ACHN (cell line): Measurements from ENCODE around the gene ECHDC1.
"Not testable (repeated sequence)": the region's sequence is repeated elsewhere in the genome, so short reads cannot be mapped to it uniquely, and the experiment has no call there.

Experiments
- DNase-seq: peaks from one replicate; pipeline ENCODE4 v3.0.0-alpha.2; 2015
- in situ Hi-C: cut with HindIII; loops from 2 replicates; pipeline ENCODE4 v1.10.0; 2017; ENCODE audit warnings: low sequenced_read_pairs, low pct_ligation_motif_present, low pct_unique_long_range_greater_than_20kb

The ECHDC1 gene, protein sequence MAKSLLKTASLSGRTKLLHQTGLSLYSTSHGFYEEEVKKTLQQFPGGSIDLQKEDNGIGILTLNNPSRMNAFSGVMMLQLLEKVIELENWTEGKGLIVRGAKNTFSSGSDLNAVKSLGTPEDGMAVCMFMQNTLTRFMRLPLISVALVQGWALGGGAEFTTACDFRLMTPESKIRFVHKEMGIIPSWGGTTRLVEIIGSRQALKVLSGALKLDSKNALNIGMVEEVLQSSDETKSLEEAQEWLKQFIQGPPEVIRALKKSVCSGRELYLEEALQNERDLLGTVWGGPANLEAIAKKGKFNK

DNA sequence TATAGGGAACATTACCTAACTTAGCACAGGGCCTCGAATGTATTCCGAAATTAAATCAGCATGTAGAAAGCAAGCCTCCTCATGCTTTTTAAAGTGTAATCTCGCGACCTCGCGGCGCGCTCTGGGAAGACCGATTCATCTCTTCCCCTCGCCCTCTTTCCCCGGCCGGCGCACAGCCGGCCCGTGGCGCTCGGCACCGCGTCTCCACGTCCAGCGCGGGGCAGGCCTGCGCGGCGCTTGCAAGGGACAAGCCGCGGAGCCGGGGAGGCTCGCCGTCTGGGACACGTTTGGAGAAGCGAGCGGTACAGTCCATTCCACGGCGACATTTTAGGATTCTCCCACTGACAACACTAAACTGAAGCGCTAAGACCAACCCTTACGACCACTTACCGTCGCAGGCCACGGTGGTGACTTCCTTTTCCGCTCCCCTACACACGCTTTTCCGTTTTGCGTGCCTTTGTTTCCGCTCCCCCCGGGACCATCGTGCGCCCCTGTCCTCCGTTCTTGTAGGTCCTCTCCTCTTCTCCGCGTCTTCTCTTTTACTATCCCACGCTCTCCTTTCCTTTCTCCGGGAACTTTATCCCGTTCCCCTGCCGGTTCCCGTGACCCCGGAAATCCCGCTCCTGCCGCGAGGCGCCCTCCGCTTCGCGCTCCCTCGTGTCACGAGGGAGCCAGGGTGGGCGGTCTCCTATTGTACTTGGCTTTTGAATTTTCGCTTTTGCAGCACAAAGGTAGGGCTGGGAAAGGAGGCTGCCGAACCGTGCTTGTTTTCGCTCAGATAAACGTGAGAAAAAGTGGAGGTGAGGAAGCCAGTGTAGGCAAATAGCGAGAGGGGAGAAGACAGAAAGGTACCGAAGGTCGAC lies at the start of gene ECHDC1:
ECHDC1 (minus strand) TSS at position 664 of the 863 bp plus-strand sequence. CDS start 12,581 bp downstream, outside the sequence.
- DNase-seq = peak; percentile 79
- in situ Hi-C loops = no loop called here

DNA sequence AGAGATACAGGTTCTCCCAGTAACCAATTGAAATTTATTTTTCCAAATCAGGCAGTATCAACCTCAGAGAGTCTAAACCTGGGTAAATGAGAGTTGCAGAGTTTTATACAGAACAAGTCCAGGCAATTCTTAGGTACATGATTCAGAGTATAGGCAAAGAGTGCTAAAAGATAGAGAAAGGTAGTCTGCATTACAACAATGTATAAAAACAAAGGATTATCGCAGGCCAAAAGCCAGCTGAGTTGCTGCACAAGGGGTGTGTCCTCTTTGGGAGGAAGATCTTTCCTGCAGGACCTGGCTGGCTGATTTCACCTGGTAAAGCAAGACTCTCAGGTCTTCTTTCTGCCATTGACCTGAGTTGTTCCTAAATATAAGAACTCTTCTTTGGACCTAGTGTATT lies 48.9 kb upstream of the ECHDC1 start:
- in situ Hi-C loops = no loop called here
- DNase-seq = no peak

- DNase-seq = no peak
- in situ Hi-C loops = no loop called here
These were observed 47.9 kb upstream of the ECHDC1 start for GRCh38 chr6:127391094-127391953.

DNA sequence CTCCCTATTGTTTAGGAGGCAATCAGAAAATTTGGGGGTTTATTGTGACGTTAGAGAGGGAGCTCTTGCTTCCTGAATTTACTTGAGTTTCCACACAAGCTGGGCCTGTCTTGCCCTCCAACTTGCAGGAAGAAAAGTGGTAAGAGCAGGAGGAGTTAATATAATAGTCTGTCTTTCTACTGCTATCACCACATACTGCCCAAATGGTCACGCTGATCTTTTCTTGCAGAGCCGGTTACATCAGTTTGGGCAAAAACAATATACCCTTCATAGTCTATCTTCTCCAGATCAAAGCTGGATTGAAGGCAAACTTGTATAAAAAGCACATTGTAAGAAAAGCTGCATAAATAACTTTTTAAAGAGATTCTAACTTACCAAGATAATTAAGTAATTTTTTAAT lies 46.3 kb upstream of the ECHDC1 start:
- in situ Hi-C loops = no loop called here

DNA sequence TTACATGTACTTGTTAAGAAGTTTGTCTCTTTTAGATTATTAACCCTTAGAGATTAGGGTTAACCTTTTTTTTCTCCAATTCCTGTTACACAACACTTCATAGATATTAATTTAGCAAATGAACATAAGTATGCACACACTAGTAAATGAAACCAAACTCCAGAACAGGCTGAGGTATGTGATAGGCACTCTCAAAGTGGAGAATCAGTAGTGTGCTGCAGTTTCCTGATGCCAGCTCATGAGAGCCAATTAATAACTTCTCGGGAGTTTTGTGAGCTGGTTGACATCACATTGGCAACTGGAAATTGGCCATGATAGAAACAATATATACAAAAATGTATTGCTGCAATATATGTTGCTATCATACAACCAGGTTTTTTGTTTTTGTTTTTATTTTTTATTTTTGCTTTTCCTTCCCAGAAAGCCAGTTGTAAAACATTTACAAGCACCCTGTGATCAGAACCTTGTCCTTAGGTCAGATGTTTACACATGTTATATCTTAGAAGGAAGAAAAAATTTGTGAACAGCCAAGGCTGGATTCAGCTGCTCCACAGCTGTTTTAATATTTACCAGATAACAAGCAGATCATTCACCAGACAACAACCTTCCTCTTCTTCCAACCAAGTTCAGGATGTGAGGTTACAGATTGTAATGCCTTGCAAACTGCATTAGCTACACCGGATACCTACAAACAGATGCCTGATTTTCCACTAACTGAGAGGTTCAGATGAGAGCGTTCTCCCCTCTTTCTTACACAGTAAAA lies 42.4 kb upstream of the ECHDC1 start:
- no peak for DNase-seq
- in situ Hi-C loops = no loop called here

More for the DNA sequence above, 46.3 kb upstream of the ECHDC1 start:
- no peak for DNase-seq

- DNase-seq, in situ Hi-C loops: not testable (repeated sequence)
These were observed 41.4 kb upstream of the ECHDC1 start for GRCh38 chr6:127384848-127385247.

GRCh38 chr6:127383988-127384387 lies 40.6 kb upstream of the ECHDC1 start:
- no peak for DNase-seq
- in situ Hi-C loops = no loop called here

- in situ Hi-C loops = no loop called here
- no peak for DNase-seq
These were observed 39.0 kb upstream of the ECHDC1 start for GRCh38 chr6:127382413-127382812.

GRCh38 chr6:127381384-127381783 lies 38.0 kb upstream of the ECHDC1 start:
- in situ Hi-C loops = no loop called here
- DNase-seq = no peak

DNA sequence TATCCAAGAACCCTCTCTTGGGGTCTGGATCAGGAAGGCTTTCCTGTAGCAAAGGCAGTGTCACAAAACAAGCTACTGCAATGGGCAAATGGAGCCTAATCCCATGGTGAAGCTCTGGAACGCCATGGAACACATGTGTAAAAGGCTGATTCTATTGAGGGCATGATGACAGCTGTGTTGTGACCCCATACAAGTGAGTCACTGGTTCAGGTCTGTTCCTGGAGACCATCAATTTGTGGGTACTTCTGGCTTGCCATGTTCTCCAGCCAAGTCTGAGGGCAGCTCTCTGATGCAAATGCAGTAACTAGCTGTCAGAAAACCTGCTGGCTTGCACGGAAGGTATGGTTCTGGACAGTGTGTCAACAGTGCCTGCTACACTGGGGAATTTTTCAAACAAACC lies 33.3 kb upstream of the ECHDC1 start:
- in situ Hi-C loops = no loop called here
- DNase-seq = no peak

DNA sequence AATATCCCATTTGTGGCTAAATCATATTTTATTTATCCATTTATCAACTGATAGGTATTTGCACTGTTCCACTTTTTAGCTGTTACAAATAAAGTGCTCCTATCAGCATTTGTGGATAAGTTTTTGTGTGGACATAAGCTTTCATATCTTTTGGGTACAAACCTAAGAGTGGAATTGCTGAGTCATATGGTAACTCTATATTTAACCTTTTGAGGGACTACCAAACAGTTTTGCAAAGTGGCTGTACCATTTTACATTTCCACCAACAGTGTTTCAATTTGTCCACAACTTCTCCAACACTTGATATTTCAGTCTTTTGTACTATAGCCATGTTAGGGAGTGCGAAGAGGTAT lies 23.6 kb upstream of the ECHDC1 start:
- in situ Hi-C loops = no loop called here

DNA sequence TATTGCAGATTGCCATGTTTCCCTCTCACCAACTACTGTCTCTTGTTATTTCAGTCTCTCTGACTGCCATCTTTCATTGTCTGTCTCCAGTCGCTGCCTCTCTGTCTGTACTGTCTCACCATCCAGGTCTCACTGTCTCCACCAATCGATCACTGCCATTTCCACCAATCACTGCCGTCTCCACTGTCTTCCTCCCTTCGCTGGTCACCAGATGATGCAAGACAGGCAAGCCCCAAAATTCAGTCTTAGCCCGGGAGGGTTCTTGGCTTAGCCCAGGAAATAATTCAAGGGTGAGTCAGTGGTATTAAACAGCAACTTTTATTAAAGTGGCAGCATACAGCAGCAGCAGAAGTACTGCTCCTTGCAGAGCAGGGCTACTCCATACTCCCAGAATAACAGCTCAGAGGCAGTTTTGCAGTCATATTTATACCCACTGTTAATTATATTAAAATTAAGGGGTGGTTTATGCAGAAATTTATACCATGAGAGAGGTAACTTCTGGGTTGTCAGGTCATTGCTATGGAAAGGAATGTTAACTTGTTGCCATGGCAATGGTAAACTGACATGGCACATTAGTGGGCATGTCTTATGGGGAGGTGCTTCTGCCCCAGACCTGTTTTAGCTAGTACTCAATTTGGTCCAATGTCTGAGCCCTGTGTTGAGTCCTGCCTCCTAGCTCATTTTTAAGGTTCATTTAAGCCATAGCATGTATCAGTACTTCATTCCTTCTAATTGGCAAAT lies 23.0 kb upstream of the ECHDC1 start:
- peak; percentile 93 for DNase-seq
- in situ Hi-C loops = no loop called here

More for the DNA sequence above, 23.6 kb upstream of the ECHDC1 start:
- DNase-seq = no peak

DNA sequence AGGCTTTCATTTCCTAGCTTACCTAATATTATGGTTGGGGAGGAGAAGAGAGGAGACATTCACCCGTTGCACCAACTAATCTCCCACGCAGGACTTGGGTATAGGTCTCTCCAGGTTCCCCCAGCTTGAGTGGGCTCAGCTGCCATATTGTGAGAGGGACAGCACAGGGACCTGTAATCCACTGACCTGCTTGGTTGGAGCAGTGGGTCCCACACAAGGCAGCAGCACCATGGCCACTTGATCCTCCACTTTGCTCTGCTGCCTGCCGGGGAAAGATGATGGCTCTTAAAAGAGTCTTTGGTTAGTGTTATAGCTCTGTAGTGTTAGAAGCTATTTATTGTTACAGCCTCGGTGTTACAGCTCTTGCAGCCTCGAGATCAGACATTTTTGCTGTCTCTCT lies 22.5 kb upstream of the ECHDC1 start:
- in situ Hi-C loops = no loop called here
- DNase-seq = no peak

DNA sequence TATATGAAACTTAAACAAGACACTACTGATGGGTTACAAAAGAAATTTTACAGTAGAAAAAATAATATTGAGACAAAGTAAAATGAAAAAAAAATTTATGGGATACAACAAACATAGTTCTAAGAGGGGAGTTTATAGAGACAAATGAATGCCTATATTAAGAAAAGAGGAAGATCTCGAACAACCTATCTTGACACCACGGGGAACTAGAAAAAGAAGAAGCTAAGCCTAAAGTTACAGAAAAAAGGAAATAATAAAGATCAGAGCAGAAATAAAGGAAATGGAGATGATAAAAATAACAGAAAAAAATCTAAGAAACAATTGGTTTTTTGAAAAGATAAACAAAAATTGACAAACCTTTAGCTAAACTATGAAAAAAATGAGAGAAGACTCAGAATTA lies 9.1 kb upstream of the ECHDC1 start:
- DNase-seq = no peak

DNA sequence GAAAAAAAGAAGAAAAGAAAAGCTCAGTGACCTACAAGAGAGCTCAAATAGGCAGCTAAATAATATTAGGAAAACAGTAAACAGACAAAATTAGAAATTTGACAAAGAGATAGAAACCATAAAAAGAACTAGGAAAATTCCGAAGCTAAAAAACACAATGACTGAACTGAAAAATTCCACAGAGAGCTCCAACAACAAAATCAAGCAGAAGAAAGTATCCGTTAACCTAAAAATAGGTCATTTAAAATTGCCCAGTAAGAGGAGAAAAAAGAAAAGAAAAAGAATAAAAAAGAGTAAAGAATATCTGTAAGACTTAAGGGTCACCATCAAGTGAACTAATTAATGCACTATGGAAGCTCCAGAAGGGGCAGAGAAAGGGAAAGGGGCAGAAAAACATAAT lies 6.6 kb upstream of the ECHDC1 start:
- in situ Hi-C loops = no loop called here
- no peak for DNase-seq

More for the DNA sequence above, 9.1 kb upstream of the ECHDC1 start:
- in situ Hi-C loops = no loop called here

- in situ Hi-C loops = no loop called here
- DNase-seq = no peak
These were observed 4.7 kb upstream of the ECHDC1 start for GRCh38 chr6:127348028-127348661.

DNA sequence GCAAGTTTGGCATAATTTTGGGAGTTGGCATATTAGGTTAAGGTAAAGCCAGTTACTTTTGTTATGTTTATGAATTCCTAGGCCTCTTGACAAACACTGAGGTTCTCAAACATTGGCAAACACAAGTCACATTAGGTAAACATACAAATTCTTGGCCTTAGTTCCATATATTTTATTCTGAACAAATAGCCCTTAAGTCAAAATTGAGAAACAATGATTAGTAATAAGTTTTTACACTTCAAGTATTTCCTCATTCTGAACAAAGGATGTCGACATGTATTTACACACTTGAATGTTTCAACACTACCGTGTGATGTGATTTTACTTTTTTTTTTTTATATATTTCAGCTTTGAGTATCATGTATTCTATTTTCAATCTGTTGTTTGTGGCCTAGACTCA lies 3.8 kb upstream of the ECHDC1 start:
- no peak for DNase-seq
- in situ Hi-C loops = no loop called here
